GM12892 (cell line): ENCODE data around the gene CCR6.
A peak's percentile ranks its signal among the peaks of the same experiment; 100 is the strongest.

ENCODE experiments used
- DNase-seq: peaks from one replicate; pipeline ENCODE4 v3.0.0; 2011; ENCODE audit not compliant: insufficient read length
- FAIRE-seq: peaks from 2 replicates; lab custom pipeline; 2011; peaks lifted over from hg19 to GRCh38; lab: Jason Lieb, UNC
- POLR2A ChIP-seq: IDR thresholded peaks from 2 replicates; pipeline ENCODE4 v1.6.1; 2011; ENCODE audit warnings: low read depth, low read length, control low read depth
- POLR2AphosphoS5 ChIP-seq: IDR thresholded peaks from 2 replicates; pipeline ENCODE4 v1.6.1; 2011; ENCODE audit warnings: low read depth, low read length, control low read depth
- TAF1 ChIP-seq: IDR thresholded peaks from 2 replicates; pipeline ENCODE4 v1.6.1; 2011; ENCODE audit warnings: low read depth, mild to moderate bottlenecking, control low read depth, low read length, borderline replicate concordance

The CCR6 gene

GRCh38 chr6:167092672-167093339, 30.1 kb upstream of the CCR6 start:
- no peak for DNase-seq
- FAIRE-seq: peak; percentile 83

GRCh38 chr6:167093406-167093921, 29.4 kb upstream of the CCR6 start:
- TF ChIP-seq TAF1 (no peak), POLR2AphosphoS5 (no peak; the same call in 1 of the 2 replicates), POLR2A (no peak)
- DNase-seq (no peak), FAIRE-seq (peak; percentile 42)

More at GRCh38 chr6:167092672-167093339, 30.1 kb upstream of the CCR6 start:
- TF ChIP-seq TAF1 (no peak), POLR2A (peak; percentile 68; the same call in 1 of the 2 replicates), POLR2AphosphoS5 (0 out of 2 replicates have a peak, but pooled peaks have one; percentile 28)

GRCh38 chr6:167093922-167094432, 28.9 kb upstream of the CCR6 start:
- peak; percentile 67 for DNase-seq
- TF ChIP-seq POLR2A (peak; percentile 91; the same call in 1 of the 2 replicates), TAF1 (peak; percentile 88), POLR2AphosphoS5 (peak; percentile 95)
- FAIRE-seq: peak; percentile 97

- no peak for DNase-seq
- TF ChIP-seq TAF1 (no peak), POLR2A (no peak)
- no peak for FAIRE-seq
These were observed 28.5 kb upstream of the CCR6 start for GRCh38 chr6:167094436-167094819.

- FAIRE-seq: no peak
- TF ChIP-seq POLR2AphosphoS5 (peak; percentile 79), TAF1 (peak; percentile 36; the same call in 1 of the 2 replicates), POLR2A (peak; percentile 75)
- DNase-seq: peak; percentile 53
These were observed 27.9 kb upstream of the CCR6 start for GRCh38 chr6:167094820-167095637.

GRCh38 chr6:167095888-167096287, 27.0 kb upstream of the CCR6 start:
- no peak for DNase-seq
- peak; percentile 76 for FAIRE-seq
- TF ChIP-seq POLR2A: no peak
- TF ChIP-seq TAF1: no peak
- TF ChIP-seq POLR2AphosphoS5: no peak

- DNase-seq (no peak), FAIRE-seq (no peak)
- TF ChIP-seq TAF1 (no peak), POLR2A (no peak), POLR2AphosphoS5 (no peak)
These were observed 25.9 kb upstream of the CCR6 start for GRCh38 chr6:167096991-167097390.

GRCh38 chr6:167097770-167098169, 25.1 kb upstream of the CCR6 start:
- no peak for TF ChIP-seq POLR2AphosphoS5
- TF ChIP-seq POLR2A: no peak
- TF ChIP-seq TAF1: no peak
- DNase-seq (no peak), FAIRE-seq (no peak)

GRCh38 chr6:167098825-167099225, 24.1 kb upstream of the CCR6 start:
- peak; percentile 86 for FAIRE-seq
- DNase-seq: no peak
- TF ChIP-seq POLR2A (no peak), POLR2AphosphoS5 (no peak), TAF1 (no peak)

- TF ChIP-seq TAF1: no peak
- TF ChIP-seq POLR2AphosphoS5: no peak
- no peak for TF ChIP-seq POLR2A
- FAIRE-seq (peak; percentile 48), DNase-seq (no peak)
These were observed 23.2 kb upstream of the CCR6 start for GRCh38 chr6:167099707-167100106.

- FAIRE-seq: peak; percentile 24
- no peak for DNase-seq
- TF ChIP-seq POLR2A: no peak
- no peak for TF ChIP-seq POLR2AphosphoS5
These were observed 22.6 kb upstream of the CCR6 start for GRCh38 chr6:167100241-167100674.
